GM12878 (cell line): ENCODE data around the gene ADAMTSL2. TPM values are rescaled to one million over a fixed set of nuclear protein-coding genes. Genes with fewer than 3 reads are reported as not detected.

Source experiments
- ATAC-seq: fragments of 200-7000 bp; cut with Tn5 transposase; 3 replicates; pipeline ENCODE4 v1.9.1; 2020; ENCODE audit warnings: mild to moderate bottlenecking, moderate library complexity
- BruUV-seq: library from RNA; stranded (reverse); fragments of 400-500 nt; replicated peaks from 2 replicates; lab custom pipeline; 2021; lab: Mats Ljungman, UMichigan
- CTCF ChIA-PET: fragments of 300-600 bp; sonication (Branson Sonifier 250); formaldehyde crosslinking; extraction: SDS; loops from one replicate; lab custom pipeline; 2021; ENCODE audit warnings: inconsistent platforms; lab: Yijun Ruan, JAX
- POLR2A ChIA-PET: fragments of 350-600 bp; formaldehyde crosslinking; extraction: SDS; loops from one replicate; lab custom pipeline; 2021; ENCODE audit warnings: inconsistent platforms; lab: Charles Lee
- RAD21 ChIA-PET: fragments of 300-600 bp; sonication (Branson Sonifier 250); formaldehyde crosslinking; loops from one replicate; lab custom pipeline; 2023; ENCODE audit warnings: antibody characterized with exemption; ENCODE audit not compliant: unreplicated experiment; lab: Charles Lee
- SMC1A ChIA-PET: fragments of 300-600 bp; sonication (Branson Sonifier 250); formaldehyde crosslinking; loops from one replicate; lab custom pipeline; 2023; ENCODE audit not compliant: unreplicated experiment, uncharacterized antibody; lab: Charles Lee
- DNase-seq: peaks from one replicate; pipeline ENCODE4 v3.0.0-alpha.2; 2011; ENCODE audit warnings: low read depth, low spot score
- FAIRE-seq: peaks from 3 replicates; lab custom pipeline; 2011; peaks lifted over from hg19 to GRCh38; lab: Jason Lieb, UNC
- H2AFZ ChIP-seq: 2 replicates; pipeline ENCODE4 v1.6.0; 2011; ENCODE audit warnings: low read depth, low read length, control low read depth; ENCODE audit not compliant: control insufficient read depth
- H3K27ac ChIP-seq: 2 replicates; pipeline ENCODE4 v1.5.1; 2011; ENCODE audit warnings: control low read depth; ENCODE audit not compliant: control insufficient read depth, insufficient read depth
- H3K27me3 ChIP-seq, 2 experiments: replicated peaks in 1 of 2; 2 replicates each; pipeline versions ENCODE4 v1.6.0 to v1.6.1; 2011; ENCODE audit warnings: low read length in 1 of 2; ENCODE audit not compliant: control insufficient read depth in 2 of 2, insufficient read depth in 2 of 2
- H3K36me3 ChIP-seq, 2 experiments: 2 replicates each; pipeline ENCODE4 v1.5.1; 2011; ENCODE audit warnings: low read length in 1 of 2; ENCODE audit not compliant: control insufficient read depth in 2 of 2, insufficient read depth in 2 of 2
- H3K4me1 ChIP-seq: 2 replicates; pipeline ENCODE4 v1.6.1; 2011; ENCODE audit warnings: mild to moderate bottlenecking, low read length, moderate library complexity, mixed read lengths; ENCODE audit not compliant: control insufficient read depth, insufficient read depth
- H3K4me2 ChIP-seq: 2 replicates; pipeline ENCODE4 v1.6.0; 2011; ENCODE audit warnings: control low read depth; ENCODE audit not compliant: control insufficient read depth, insufficient read depth
- H3K4me3 ChIP-seq: fragments of 200-600 bp; sonication (generic); 2 replicates; pipeline ENCODE4 v1.5.1; 2016
- H3K79me2 ChIP-seq: 2 replicates; pipeline ENCODE4 v1.6.0; 2011; ENCODE audit warnings: low read length; ENCODE audit not compliant: control insufficient read depth, insufficient read depth
- H3K9ac ChIP-seq: 2 replicates; pipeline ENCODE4 v1.8.0; 2011; ENCODE audit warnings: low read length, control low read depth, mixed read lengths; ENCODE audit not compliant: control insufficient read depth, insufficient read depth
- H3K9me3 ChIP-seq: replicated peaks from 3 replicates; pipeline ENCODE4 v1.5.1; 2011; ENCODE audit warnings: mild to moderate bottlenecking, low read length; ENCODE audit not compliant: control insufficient read depth, insufficient read depth
- H4K20me1 ChIP-seq: 2 replicates; pipeline ENCODE4 v1.6.0; 2011; ENCODE audit not compliant: control insufficient read depth, insufficient read depth
- CHD2 ChIP-seq: IDR thresholded peaks from 2 replicates; pipeline ENCODE4 v1.6.1; 2011; ENCODE audit warnings: low read depth, low read length, improper control_type of control experiment, borderline replicate concordance
- CTCF ChIP-seq, 3 experiments: IDR thresholded peaks in 2 of 3; conservative IDR thresholded peaks in 1 of 3; 2 replicates each; pipeline ENCODE4 v1.5.1; 2011; ENCODE audit warnings: low read depth in 3 of 3, low read length in 3 of 3, mild to moderate bottlenecking in 3 of 3, control low read depth in 2 of 3, moderate library complexity in 2 of 3, inconsistent platforms in 1 of 3, mixed read lengths in 1 of 3; ENCODE audit not compliant: control insufficient read depth in 2 of 3, insufficient read depth in 1 of 3; ENCODE audit errors: extremely low read depth in 1 of 3
- DPF2 ChIP-seq: fragments of 450-650 bp; IDR thresholded peaks from 2 replicates; pipeline ENCODE4 v1.6.1; 2017; ENCODE audit warnings: mild to moderate bottlenecking
- HDAC2 ChIP-seq: fragments of 200-600 bp; sonication (generic); IDR thresholded peaks from 2 replicates; pipeline ENCODE4 v1.6.1; 2017
- NBN ChIP-seq: fragments of 450-650 bp; IDR thresholded peaks from 2 replicates; pipeline ENCODE4 v1.6.1; 2016
- NFXL1 ChIP-seq: fragments of 450-650 bp; IDR thresholded peaks from 2 replicates; pipeline ENCODE4 v1.6.1; 2017; ENCODE audit warnings: antibody characterized with exemption, mild to moderate bottlenecking, borderline replicate concordance
- PKNOX1 ChIP-seq: fragments of 450-650 bp; IDR thresholded peaks from 2 replicates; pipeline ENCODE4 v1.6.1; 2016; ENCODE audit warnings: mild to moderate bottlenecking
- POLR2AphosphoS2 ChIP-seq: IDR thresholded peaks from 2 replicates; pipeline ENCODE4 v1.6.1; 2011; ENCODE audit warnings: low read depth, mild to moderate bottlenecking, low read length, improper control_type of control experiment, moderate library complexity
- RAD21 ChIP-seq: IDR thresholded peaks from 2 replicates; pipeline ENCODE4 v1.6.1; 2011; ENCODE audit warnings: mild to moderate bottlenecking, low read depth, low read length, moderate library complexity; ENCODE audit not compliant: insufficient read depth
- SIX5 ChIP-seq: IDR thresholded peaks from 2 replicates; pipeline ENCODE4 v1.6.1; 2011; ENCODE audit warnings: mild to moderate bottlenecking, low read depth, low read length, moderate library complexity; ENCODE audit not compliant: severe bottlenecking
- SMARCA5 ChIP-seq: fragments of 450-650 bp; IDR thresholded peaks from 2 replicates; pipeline ENCODE4 v1.6.1; 2017; ENCODE audit warnings: mild to moderate bottlenecking
- STAT3 ChIP-seq: IDR thresholded peaks from 2 replicates; pipeline ENCODE4 v1.6.1; 2011; ENCODE audit warnings: low read depth, low read length, improper control_type of control experiment
- YY1 ChIP-seq: IDR thresholded peaks from 2 replicates; pipeline ENCODE4 v1.6.1; 2011; ENCODE audit warnings: low read depth, mild to moderate bottlenecking, low read length
- ZNF207 ChIP-seq: fragments of 450-650 bp; IDR thresholded peaks from 2 replicates; pipeline ENCODE4 v1.6.1; 2014; ENCODE audit warnings: antibody characterized with exemption, mild to moderate bottlenecking, borderline replicate concordance
- WGBS: methylation state at CpG from one replicate; pipeline ENCODE4 v1.1.6; 2016; ENCODE audit warnings: low lambda C conversion rate; ENCODE audit not compliant: insufficient replicate concordance, insufficient coverage; ENCODE audit errors: missing lambda C conversion rate; 5-methylcytosine and 5-hydroxymethylcytosine counted together
- in situ Hi-C: fragments of 300-500 bp; cut with MboI; formaldehyde crosslinking; loops from 9 replicates; pipeline ENCODE4 v1.14.3; 2018; ENCODE audit warnings: mixed read lengths
- intact Hi-C: fragments of 100-400 bp; cut with micrococcal nuclease; formaldehyde crosslinking; loops from one replicate; pipeline ENCODE4 v1.14.2; 2022; ENCODE audit not compliant: unreplicated experiment
- polyA plus RNA-seq, 11 experiments: library from polyadenylated mRNA; depleted of rRNA in 4 of 11; unstranded in 6 of 11; stranded (reverse) in 5 of 11; fragments of >200 nt; fragmentation: Nextera tagmentation in 4 of 11; fragmentation: Illumina TruSeq in 1 of 11; extraction: Ambion mirVana in 4 of 11; extraction: Trizol in 1 of 11; gene quantifications; 1 replicate in 1 of 11; 2 replicates in 10 of 11; pipeline versions ENCODE4 v1.2.1 to v1.2.3, GENCODE V29; 2011 to 2016; ENCODE audit warnings: inconsistent platforms in 2 of 11, missing spikeins in 2 of 11, low read depth in 1 of 11
- total RNA-seq, 4 experiments: library from RNA; depleted of rRNA in 3 of 4; stranded (reverse); fragments of >200 nt in 3 of 4; fragmentation: Illumina TruSeq in 1 of 4; extraction: Trizol in 1 of 4; gene quantifications; 2 replicates each; pipeline versions ENCODE4 v1.2.1 to v1.2.3, GENCODE V29; 2013 to 2021

The ADAMTSL2 gene
- total and polyA plus RNA-seq, 10 of the 15 experiments (the other 5 are each of a cell fraction or from before 2014, with no cell fraction given) = 0.07 TPM; not detected in 9

GRCh38 chr9:133603135-133603927 lies 68.8 kb downstream of the ADAMTSL2 start:
- H3K27me3 ChIP-seq = peaks cover 0 to 9% of the 10 kb centered on the region in 2 experiments; a peak in 3 of 4 replicates
- no peak overlapping the region for H3K4me2 ChIP-seq
- no peak for FAIRE-seq
- intact Hi-C loops = no loop called here
- H3K27ac ChIP-seq = no peak overlapping the region
- ChIA-PET RAD21 (no interaction called here), CTCF (no interaction called here)
- TF ChIP-seq NBN (no peak), POLR2AphosphoS2 (no peak), YY1 (no peak), ZNF207 (no peak), STAT3 (no peak), CHD2 (no peak), HDAC2 (no peak)
- TF ChIP-seq, all 136 proteins: peak for 0
- in situ Hi-C loops = no loop called here
- WGBS = 27% methylated on average over 14 of the region's 14 CpGs
- ChIA-PET POLR2A (no interaction called here), SMC1A (no interaction called here)
- Histone ChIP-seq H3K4me3 (no peak overlapping the region), H3K36me3 (no peaks in the 10 kb centered on the region), H4K20me1 (no peaks in the 10 kb centered on the region), H3K9me3 (no peaks in the 10 kb centered on the region; the same call in 2 of the 3 replicates), H3K79me2 (no peaks in the 10 kb centered on the region), H3K4me1 (no peaks in the 10 kb centered on the region), H3K9ac (no peak overlapping the region), H2AFZ (no peak overlapping the region)
- DNase-seq (no peak), ATAC-seq (no peak)
- BruUV-seq = no TSS peak

- no peaks in the 10 kb centered on the region for H3K36me3 ChIP-seq
- no peak overlapping the region for H3K27ac ChIP-seq
- FAIRE-seq = no peak
- SMC1A ChIA-PET = no interaction called here
- no peaks in the 10 kb centered on the region for H3K79me2 ChIP-seq
- 12% methylated on average over 5 of the region's 5 CpGs for WGBS
- no peak overlapping the region for H2AFZ ChIP-seq
- H3K9me3 ChIP-seq = no peaks in the 10 kb centered on the region; the same call in 2 of the 3 replicates
- in situ Hi-C loops = no loop called here
- POLR2A ChIA-PET = no interaction called here
- no TSS peak for BruUV-seq
- DNase-seq = no peak
- no peak overlapping the region for H3K9ac ChIP-seq
- H3K27me3 ChIP-seq = peaks cover 0 to 9% of the 10 kb centered on the region in 2 experiments; a peak in 3 of 4 replicates
- RAD21 ChIA-PET = no interaction called here
- no peak overlapping the region for H3K4me2 ChIP-seq
- intact Hi-C loops = no loop called here
- H3K4me1 ChIP-seq = no peaks in the 10 kb centered on the region
- CTCF ChIA-PET = interaction anchor here (0.9 kb wide), 1 partner anchor 71 kb away, joined by 3 read pairs; no protein-coding TSS in a partner anchor
- no peaks in the 10 kb centered on the region for H4K20me1 ChIP-seq
- ATAC-seq = peak; percentile 41
- H3K4me3 ChIP-seq = no peak overlapping the region
- TF ChIP-seq SIX5 (no peak), NBN (no peak), RAD21 (peak; percentile 21; the same call in 1 of the 2 replicates), DPF2 (no peak), STAT3 (no peak), PKNOX1 (no peak), SMARCA5 (no peak), CTCF (IDR thresholded peaks at IDR 0.05 in 2 of 3, conservative IDR thresholded peaks at IDR 0.05 in 1 of 3; ENCODE audit: control insufficient read depth in 2 of 3, extremely low read depth in 1 of 3, insufficient read depth in 1 of 3, low read depth in 3 of 3, low read length in 3 of 3) (peak in 1 of 3 experiments; percentile 26; a peak in 1 of 6 replicates), NFXL1 (no peak)
These were observed 69.7 kb downstream of the ADAMTSL2 start for GRCh38 chr9:133604214-133604613.
